Fibroblast of villous mesenchyme (primary cell): ENCODE data around the gene FAM47A. TPM values are rescaled to one million over a fixed set of nuclear protein-coding genes. Genes with fewer than 3 reads are reported as not detected.

ENCODE experiments used
- DNase-seq: peaks from one replicate; pipeline ENCODE4 v3.0.0-alpha.2; 2010; ENCODE audit warnings: low read depth
- H3K4me3 ChIP-seq: 2 replicates; pipeline ENCODE4 v1.5.1; 2011; ENCODE audit warnings: low read depth, mild to moderate bottlenecking, low read length
- CTCF ChIP-seq: IDR thresholded peaks from 2 replicates; pipeline ENCODE4 v1.5.1; 2012; ENCODE audit warnings: low read depth, mild to moderate bottlenecking, low read length; ENCODE audit not compliant: insufficient read depth
- total RNA-seq: library from RNA; depleted of rRNA; stranded (reverse); fragments of >200 nt; gene quantifications from 2 replicates; pipeline ENCODE4 v1.2.3, GENCODE V29; 2012

The FAM47A gene
- total RNA-seq, 1 donor, result not detected

GRCh38 chrX:34126011-34126410, 6.1 kb downstream of the FAM47A start:
- no peak for TF ChIP-seq CTCF
- H3K4me3 ChIP-seq, result no peak overlapping the region
- DNase-seq, result no peak

GRCh38 chrX:34119122-34119521, 13.0 kb downstream of the FAM47A start:
- no peak for DNase-seq
- TF ChIP-seq CTCF, result no peak
- no peak overlapping the region for H3K4me3 ChIP-seq

- DNase-seq, result no peak
- no peak overlapping the region for H3K4me3 ChIP-seq
- no peak for TF ChIP-seq CTCF
Observed at GRCh38 chrX:34112459-34112858, 19.7 kb downstream of the FAM47A start.
